HepG2 (cell line): ENCODE results near the gene SATB2. TPM values are rescaled to one million over a fixed set of nuclear protein-coding genes. Genes with fewer than 3 reads are reported as not detected.

ENCODE experiments used
- CREB3 ChIP-seq: sonication (generic); formaldehyde crosslinking; IDR thresholded peaks from 2 replicates; pipeline ENCODE4 v1.5.0; 2020; ENCODE audit warnings: missing genetic modification reagents
- CTCF ChIP-seq: sonication (generic); formaldehyde crosslinking; IDR thresholded peaks from 2 replicates; pipeline ENCODE4 v1.5.0; 2020; ENCODE audit warnings: mild to moderate bottlenecking, missing genetic modification reagents, moderate library complexity
- EP300 ChIP-seq, 3 experiments: sonication (generic) in 1 of 3; formaldehyde crosslinking in 1 of 3; IDR thresholded peaks; 2 replicates each; pipeline versions ENCODE4 v1.5.1 to v1.6.1; 2011 to 2020; ENCODE audit warnings: low read depth in 2 of 3, low read length in 2 of 3, borderline replicate concordance in 1 of 3, improper control_type of control experiment in 1 of 3, mild to moderate bottlenecking in 1 of 3, missing genetic modification reagents in 1 of 3, moderate library complexity in 1 of 3
- GLI4 ChIP-seq: sonication (generic); formaldehyde crosslinking; IDR thresholded peaks from 2 replicates; pipeline ENCODE4 v1.5.1; 2020; ENCODE audit warnings: missing genetic modification reagents, mild to moderate bottlenecking, moderate library complexity, borderline replicate concordance
- HCFC1 ChIP-seq: fragments of 150-350 bp; IDR thresholded peaks from 2 replicates; pipeline ENCODE4 v1.6.1; 2014; ENCODE audit warnings: low read depth, low read length
- HNRNPK ChIP-seq: fragments of 200-400 bp; formaldehyde crosslinking; IDR thresholded peaks from 2 replicates; pipeline ENCODE4 v1.6.1; 2018; ENCODE audit warnings: low read length, low read depth, moderate library complexity, mild to moderate bottlenecking; ENCODE audit not compliant: poor library complexity, severe bottlenecking
- HOXA7 ChIP-seq: sonication (generic); formaldehyde crosslinking; IDR thresholded peaks from 2 replicates; pipeline ENCODE4 v1.8.1; 2022; ENCODE audit warnings: mild to moderate bottlenecking, missing genetic modification reagents, moderate library complexity
- RFX3 ChIP-seq: IDR thresholded peaks from 2 replicates; pipeline ENCODE4 v1.6.1; 2016; ENCODE audit warnings: missing biosample characterization, missing genetic modification reagents
- SKI ChIP-seq: fragments of 450-650 bp; IDR thresholded peaks from one replicate; pipeline ENCODE4 v1.6.1; 2018; ENCODE audit warnings: mild to moderate bottlenecking; ENCODE audit not compliant: partially characterized antibody
- SMARCC2 ChIP-seq: fragments of 450-650 bp; IDR thresholded peaks from 2 replicates; pipeline ENCODE4 v1.6.1; 2017; ENCODE audit warnings: antibody characterized with exemption, mild to moderate bottlenecking
- ZMYM4 ChIP-seq: sonication (generic); formaldehyde crosslinking; IDR thresholded peaks from 2 replicates; pipeline ENCODE4 v1.8.1; 2023; ENCODE audit warnings: mild to moderate bottlenecking, missing genetic modification reagents
- ZNF207 ChIP-seq: fragments of 450-650 bp; IDR thresholded peaks from 2 replicates; pipeline ENCODE4 v1.6.1; 2016; ENCODE audit warnings: antibody characterized with exemption, borderline replicate concordance
- ZNF747 ChIP-seq: sonication (generic); formaldehyde crosslinking; IDR thresholded peaks from 2 replicates; pipeline ENCODE4 v1.8.1; 2023; ENCODE audit warnings: missing genetic modification reagents, mild to moderate bottlenecking, borderline replicate concordance
- polyA plus RNA-seq, 8 experiments: library from polyadenylated mRNA; depleted of rRNA in 3 of 8; stranded (reverse) in 7 of 8; unstranded in 1 of 8; fragments of >200 nt; fragmentation: Illumina TruSeq in 4 of 8; extraction: Trizol in 4 of 8; gene quantifications; 2 replicates each; pipeline versions ENCODE4 v1.2.1 to v1.2.3, GENCODE V29; 2011 to 2016; ENCODE audit warnings: low read depth in 4 of 8, missing spikeins in 1 of 8, mixed read lengths in 1 of 8; ENCODE audit not compliant: insufficient read depth in 1 of 8
- total RNA-seq, 5 experiments: library from RNA; depleted of rRNA; stranded (reverse); fragments of >200 nt; fragmentation: Illumina TruSeq; extraction: Trizol; gene quantifications; 2 replicates each; pipeline ENCODE4 v1.2.3, GENCODE V29; 2016; ENCODE audit warnings: low read depth in 1 of 5
- TF ChIP-seq, protein P1 (sequence below), 2 experiments: sonication (generic) in 1 of 2; formaldehyde crosslinking in 1 of 2; IDR thresholded peaks; 2 replicates each; pipeline versions ENCODE4 v1.4.0 to v1.6.1; 2016 to 2020; ENCODE audit warnings: borderline replicate concordance in 1 of 2, low read depth in 1 of 2, mild to moderate bottlenecking in 1 of 2, missing genetic modification reagents in 1 of 2
- TF ChIP-seq, protein P2 (sequence below): sonication (generic); formaldehyde crosslinking; IDR thresholded peaks from 2 replicates; pipeline ENCODE4 v1.4.0; 2020; ENCODE audit warnings: missing genetic modification reagents, mild to moderate bottlenecking, borderline replicate concordance
- TF ChIP-seq, protein P3 (sequence below): sonication (generic); formaldehyde crosslinking; conservative IDR thresholded peaks from 2 replicates; pipeline ENCODE4 v1.4.0; 2020; ENCODE audit warnings: missing genetic modification reagents

SATB2 gene
- total and polyA plus RNA-seq, 2 of the 13 experiments (the other 11 are each of a cell fraction or from before 2014, with no cell fraction given) = 2.5 to 5.5 TPM

DNA sequence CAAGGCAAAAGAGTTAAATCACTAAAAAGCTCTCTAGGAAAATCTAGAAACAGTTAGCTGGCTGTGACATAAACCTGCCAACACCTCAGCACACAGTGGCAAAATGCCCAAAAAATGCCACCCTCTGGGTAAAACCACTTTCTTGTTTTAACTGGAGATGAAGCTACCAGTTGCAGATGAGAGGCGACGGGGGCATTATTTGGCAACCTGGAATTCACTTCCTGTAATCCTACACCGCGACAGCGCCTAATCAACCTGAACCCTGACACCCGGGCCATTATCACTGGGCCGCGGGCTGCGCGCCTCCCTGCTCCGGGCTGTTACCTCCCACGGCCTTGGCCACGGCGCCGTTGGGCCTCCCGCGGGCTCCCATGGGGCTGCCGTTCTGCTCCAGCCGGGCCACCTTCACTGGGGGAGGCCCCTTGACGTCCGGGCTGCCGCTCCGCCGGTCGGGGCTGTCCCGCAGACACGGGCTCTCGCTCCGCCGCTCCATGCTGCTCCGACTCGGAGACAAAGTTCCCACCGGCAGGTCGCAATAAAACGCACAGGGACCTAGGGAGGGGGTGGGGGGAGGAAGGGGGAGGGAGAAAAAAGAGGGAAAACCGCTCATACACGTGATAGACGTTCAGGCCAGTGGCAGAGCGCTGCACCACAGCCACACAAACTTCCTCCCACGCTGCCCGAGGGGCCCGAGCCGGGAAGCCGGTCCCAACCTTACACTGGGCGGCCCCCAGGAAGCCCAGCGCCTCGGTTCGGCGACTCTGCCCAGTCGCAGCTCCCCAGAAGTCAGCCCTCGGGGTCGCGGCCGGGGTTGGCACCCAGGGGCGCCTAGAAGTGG, 2.0 kb downstream of the SATB2 start (continued):
- no peak for TF ChIP-seq RFX3 (CRISPR knock-in tag)
- peak; percentile 14; the same call in 1 of the 2 replicates for TF ChIP-seq CTCF
- no peak for TF ChIP-seq EP300 (IDR thresholded peaks at IDR 0.05; ENCODE audit: low read depth in 2 of 2, low read length in 2 of 2)
- TF ChIP-seq EP300 (CRISPR knock-in tag; IDR thresholded peaks at IDR 0.05; ENCODE audit: borderline replicate concordance) = no peak
- TF ChIP-seq HNRNPK = peak; percentile 42
- TF ChIP-seq, protein P1, sequence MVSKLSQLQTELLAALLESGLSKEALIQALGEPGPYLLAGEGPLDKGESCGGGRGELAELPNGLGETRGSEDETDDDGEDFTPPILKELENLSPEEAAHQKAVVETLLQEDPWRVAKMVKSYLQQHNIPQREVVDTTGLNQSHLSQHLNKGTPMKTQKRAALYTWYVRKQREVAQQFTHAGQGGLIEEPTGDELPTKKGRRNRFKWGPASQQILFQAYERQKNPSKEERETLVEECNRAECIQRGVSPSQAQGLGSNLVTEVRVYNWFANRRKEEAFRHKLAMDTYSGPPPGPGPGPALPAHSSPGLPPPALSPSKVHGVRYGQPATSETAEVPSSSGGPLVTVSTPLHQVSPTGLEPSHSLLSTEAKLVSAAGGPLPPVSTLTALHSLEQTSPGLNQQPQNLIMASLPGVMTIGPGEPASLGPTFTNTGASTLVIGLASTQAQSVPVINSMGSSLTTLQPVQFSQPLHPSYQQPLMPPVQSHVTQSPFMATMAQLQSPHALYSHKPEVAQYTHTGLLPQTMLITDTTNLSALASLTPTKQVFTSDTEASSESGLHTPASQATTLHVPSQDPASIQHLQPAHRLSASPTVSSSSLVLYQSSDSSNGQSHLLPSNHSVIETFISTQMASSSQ (IDR thresholded peaks at IDR 0.05; ENCODE audit: low read depth) = no peak
- TF ChIP-seq, protein P1 (CRISPR knock-in tag; IDR thresholded peaks at IDR 0.05; ENCODE audit: borderline replicate concordance) = no peak
- no peak for TF ChIP-seq CREB3 (CRISPR knock-in tag)
- peak; percentile 64; the same call in 1 of the 2 replicates for TF ChIP-seq ZNF747
- no peak for TF ChIP-seq ZNF207
- peak; percentile 89 for TF ChIP-seq ZMYM4 (CRISPR knock-in tag)
- TF ChIP-seq, protein P2, sequence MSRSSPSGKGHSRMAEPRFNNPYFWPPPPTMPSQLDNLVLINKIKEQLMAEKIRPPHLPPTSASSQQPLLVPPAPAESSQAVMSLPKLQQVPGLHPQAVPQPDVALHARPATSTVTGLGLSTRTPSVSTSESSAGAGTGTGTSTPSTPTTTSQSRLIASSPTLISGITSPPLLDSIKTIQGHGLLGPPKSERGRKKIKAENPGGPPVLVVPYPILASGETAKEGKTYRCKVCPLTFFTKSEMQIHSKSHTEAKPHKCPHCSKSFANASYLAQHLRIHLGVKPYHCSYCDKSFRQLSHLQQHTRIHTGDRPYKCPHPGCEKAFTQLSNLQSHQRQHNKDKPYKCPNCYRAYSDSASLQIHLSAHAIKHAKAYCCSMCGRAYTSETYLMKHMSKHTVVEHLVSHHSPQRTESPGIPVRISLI (CRISPR knock-in tag) = no peak
- TF ChIP-seq HCFC1 = no peak
- TF ChIP-seq, protein P3, sequence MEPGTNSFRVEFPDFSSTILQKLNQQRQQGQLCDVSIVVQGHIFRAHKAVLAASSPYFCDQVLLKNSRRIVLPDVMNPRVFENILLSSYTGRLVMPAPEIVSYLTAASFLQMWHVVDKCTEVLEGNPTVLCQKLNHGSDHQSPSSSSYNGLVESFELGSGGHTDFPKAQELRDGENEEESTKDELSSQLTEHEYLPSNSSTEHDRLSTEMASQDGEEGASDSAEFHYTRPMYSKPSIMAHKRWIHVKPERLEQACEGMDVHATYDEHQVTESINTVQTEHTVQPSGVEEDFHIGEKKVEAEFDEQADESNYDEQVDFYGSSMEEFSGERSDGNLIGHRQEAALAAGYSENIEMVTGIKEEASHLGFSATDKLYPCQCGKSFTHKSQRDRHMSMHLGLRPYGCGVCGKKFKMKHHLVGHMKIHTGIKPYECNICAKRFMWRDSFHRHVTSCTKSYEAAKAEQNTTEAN = peak; percentile 50; the same call in 1 of the 2 replicates
- no peak for TF ChIP-seq HOXA7
- no peak for TF ChIP-seq GLI4 (CRISPR knock-in tag)
- no peak for TF ChIP-seq SMARCC2
- peak; percentile 74 for TF ChIP-seq SKI
